ENCODE results near the gene CD2AP.
"Not testable (repeated sequence)": the region's sequence is repeated elsewhere in the genome, so short reads cannot be mapped to it uniquely, and the experiment has no call there.

CD2AP gene

DNA sequence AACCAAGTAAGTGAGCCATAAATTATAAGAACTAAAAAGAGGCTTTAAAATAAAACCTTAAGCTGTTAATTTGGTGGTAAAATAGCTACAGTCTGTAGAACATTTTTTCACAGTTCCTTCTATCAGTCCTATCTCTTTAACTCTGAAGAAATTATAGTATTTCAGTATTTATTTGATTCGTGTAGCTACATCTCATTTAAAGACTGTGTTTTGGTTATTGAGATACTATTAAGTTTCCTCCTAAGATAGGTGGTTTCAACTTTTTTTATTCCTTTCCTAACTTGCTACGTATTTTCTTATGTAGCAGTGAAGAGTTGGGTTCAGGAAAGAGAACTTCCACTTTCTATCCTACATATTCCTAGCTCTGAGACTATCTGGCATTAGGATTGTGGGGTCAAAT, 97.2 kb downstream of the CD2AP start:
- no peak for DNase-seq

DNA sequence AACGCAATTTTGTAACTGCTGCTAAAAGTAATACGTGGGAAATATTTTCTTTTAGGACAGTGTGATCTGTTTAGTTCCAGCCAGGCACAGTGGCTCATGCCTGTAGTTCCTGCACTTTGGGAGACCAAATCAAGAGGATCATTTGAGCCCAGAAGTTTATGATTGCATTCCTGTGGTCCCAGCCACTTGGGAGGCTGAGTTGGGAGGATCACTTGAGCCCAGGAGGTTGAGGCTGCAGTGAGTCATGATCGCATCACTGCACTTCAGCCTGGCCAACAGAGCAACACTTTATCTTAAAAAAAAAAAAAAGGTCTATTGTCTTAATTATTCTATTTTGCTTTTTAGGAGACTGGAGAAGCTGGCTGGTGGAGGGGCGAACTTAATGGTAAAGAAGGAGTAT, 101.5 kb downstream of the CD2AP start:
- no peak for DNase-seq

DNA sequence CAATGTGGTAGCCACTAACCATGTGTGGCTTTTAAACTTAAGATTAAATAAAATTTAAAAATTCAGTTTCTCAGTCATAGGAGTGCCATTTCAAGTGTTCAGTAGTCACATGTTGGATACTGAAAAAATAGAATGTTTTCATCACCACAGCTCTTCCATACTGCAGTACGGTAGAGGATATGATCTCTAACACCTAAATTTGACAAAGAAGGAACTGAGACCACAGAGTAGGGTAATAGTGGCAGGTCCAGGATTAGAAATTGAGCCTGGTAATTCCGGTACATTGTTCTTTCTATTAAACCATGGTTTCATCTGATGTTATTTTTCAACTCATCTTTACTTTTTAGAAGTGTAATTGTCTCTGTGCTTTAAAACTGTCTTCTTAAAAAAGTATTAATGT, 104.0 kb downstream of the CD2AP start:
- no peak for DNase-seq

- no peak for DNase-seq
These were observed 109.9 kb downstream of the CD2AP start for GRCh38 chr6:47587493-47587892.

DNA sequence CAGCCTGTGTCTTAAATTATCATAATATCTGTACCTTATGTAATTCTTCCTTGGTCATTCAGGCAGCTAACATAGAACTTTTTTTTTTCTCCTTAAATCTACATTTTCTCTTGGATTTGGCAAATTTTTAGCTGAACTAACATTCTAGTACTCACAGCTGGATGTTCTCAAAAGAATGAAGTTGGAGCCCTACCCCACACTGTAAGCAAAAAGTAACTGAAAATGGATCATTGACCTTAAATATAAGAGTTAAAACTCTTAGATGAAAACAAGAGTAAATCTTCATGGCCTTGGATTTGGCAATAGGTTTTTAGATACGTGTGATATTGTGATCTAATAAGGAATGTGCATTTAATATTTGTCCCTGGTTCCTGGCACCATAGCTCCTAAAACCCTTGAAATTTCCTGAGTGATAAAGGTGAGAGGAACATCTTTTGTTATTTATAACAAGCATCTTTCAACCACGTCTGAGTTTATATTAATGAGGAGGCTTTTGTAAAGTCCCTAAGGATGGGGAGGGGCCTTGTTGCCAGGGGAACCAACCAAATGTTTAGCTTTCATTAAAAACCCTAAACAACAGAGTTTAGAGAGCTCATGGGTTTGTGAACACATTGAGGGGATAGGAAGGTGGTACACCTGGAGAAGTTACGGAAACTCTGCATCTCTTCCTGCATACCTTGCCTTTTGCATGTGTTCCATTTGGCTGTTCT, 114.7 kb downstream of the CD2AP start:
- no peak for DNase-seq

DNA sequence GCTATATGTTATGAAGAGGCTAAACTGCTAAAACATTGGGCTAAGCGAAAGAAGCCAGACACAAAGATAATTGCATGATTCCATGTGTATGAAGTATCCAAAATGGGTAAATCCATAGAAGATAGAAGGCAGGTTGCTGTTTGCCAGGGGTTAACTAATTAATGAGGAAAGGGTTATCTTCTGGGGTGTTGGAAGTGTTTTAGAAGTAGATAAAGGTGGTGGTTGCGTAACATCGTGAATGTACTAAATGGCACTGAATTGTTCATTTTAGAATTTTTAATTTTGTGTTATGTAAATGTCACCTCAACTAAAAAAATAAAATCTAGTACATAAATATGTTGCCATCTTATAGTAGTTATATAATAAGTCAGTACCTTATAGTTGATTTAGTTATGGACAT, 116.4 kb downstream of the CD2AP start:
- no peak for DNase-seq

GRCh38 chr6:47595785-47596184, 118.2 kb downstream of the CD2AP start:
- DNase-seq = no peak

DNA sequence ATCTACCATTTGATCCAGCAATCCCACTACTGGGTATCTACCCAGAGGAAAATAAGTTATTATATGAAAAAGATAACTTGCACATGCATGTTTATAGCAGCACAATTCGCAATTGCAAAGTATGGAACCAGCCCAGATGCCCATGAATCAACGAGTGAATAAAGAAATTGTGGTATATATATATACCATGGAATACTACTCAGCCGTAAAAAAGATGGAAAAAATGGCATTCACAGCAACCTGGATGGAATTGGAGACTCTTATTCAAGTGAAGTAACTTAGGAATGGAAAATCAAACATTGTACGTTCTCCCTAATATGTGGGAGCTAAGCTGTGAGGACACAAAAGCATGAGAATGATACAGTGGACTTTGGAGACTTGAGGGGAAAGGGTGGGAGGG, 120.8 kb downstream of the CD2AP start:
- no peak for DNase-seq

DNA sequence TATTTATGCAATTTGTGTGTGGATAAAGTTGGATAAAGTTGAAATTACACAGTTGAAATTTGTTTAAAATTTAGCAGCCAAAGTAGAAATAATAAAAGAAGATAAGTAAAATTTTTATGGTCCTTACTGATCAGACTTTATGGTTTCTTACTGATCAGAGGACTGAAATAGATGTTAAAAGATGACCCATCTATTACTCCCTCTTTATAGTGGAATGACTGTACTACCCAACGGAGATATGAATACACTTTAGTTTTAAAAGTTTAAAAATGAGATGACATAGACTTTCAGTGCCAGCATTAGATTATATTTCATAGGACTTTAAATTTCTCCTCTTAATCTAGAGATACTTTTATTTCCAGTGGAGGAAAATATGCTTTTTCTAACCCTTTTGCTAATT, 121.9 kb downstream of the CD2AP start:
- no peak for DNase-seq

DNA sequence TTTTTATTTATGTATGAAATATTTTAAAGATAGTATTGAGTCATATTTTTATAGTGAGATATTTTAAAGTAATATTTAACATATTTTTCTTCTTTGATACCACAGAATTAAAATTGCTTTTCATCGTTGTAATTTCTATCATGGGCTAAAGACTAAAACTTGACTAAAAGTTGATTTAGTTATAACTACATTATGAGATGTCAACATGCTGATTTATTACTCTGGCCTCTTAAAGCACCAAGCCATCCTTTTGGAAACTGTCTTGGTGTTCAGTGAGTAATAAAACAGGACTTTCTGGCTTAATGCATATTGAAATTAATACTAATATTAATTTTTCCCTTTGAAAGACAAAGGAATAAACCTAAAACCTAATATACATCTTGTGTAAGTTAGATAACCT, 125.6 kb downstream of the CD2AP start:
- DNase-seq = no peak

- no peak for DNase-seq
These were observed 126.4 kb downstream of the CD2AP start for GRCh38 chr6:47603995-47604394.

DNA sequence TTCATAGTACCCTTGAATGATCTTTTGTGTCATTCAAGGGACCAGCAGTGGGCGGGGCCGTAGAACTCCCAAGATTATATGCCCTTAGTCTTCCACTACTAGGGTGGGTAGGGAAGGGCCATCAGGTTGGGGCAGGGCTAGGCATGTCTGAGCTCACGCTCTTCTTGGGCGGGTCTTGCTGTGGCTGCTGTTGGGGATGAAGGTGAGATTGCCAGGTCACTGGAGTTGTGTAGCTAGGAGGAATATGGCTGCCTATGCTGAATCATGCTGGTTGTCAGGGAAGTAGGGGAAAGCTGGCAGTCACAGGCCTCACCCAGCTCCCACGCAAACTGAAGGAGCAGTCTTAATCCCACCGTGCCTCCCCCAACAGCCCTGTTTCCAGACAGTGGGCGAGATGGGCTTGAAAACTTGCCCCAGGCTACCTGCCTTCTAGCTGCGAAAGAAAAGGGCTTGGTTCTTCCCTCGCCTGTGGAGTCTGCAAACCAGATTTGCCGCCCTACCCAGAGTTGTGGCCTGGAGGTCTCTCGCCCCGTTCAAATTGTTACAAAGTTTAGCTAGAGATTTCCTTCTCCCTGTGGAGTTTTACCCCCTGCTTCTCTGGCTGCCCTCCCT, 144.4 kb downstream of the CD2AP start:
- no peak for DNase-seq

- no peak for DNase-seq
These were observed 149.2 kb downstream of the CD2AP start for GRCh38 chr6:47626782-47627181.

GRCh38 chr6:47628448-47629272, 151.1 kb downstream of the CD2AP start:
- no peak for DNase-seq

GRCh38 chr6:47629954-47630353, 152.4 kb downstream of the CD2AP start:
- no peak for DNase-seq

DNA sequence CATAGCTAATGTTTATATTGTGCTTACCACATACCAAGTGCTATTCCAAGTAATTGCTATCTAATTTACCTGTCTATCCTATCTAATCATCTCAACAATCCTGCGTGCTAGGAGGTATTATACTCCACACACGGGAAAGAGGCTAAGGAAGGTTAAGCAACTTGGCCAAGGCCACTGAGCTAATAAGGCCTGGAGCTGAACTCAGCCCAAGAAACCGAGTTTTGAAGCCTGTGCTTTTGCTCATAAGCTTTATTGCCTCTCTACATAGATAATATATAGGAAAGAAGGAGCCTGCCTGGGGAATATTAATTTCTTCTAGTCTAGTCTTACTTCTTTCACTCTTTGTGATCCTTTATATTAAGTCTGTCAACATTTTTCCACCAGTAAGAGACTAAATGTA, 153.0 kb downstream of the CD2AP start:
- no peak for DNase-seq

DNA sequence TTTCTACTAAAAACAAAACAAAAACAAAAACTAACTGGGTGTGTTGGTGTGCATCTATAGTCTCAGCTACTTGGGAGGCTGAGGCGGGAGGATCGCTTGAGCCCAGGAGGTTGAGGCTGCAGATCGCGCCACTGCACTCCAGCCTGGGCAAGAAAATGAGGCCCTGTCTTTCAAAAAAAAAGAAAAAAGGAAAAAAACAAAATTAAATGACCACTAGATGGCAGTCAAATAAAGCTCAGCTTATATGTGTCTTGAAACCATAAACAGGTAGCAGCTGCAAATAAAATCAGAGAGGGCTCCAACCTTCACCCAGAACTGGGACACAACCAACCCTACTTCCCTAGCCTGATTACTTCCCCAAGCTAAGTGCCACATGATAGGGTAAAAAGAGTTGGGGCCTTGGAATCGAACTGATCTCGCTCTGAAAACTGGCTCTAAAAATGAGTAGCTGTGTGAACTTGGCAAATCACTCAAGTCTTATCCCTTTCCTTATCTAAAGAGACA, 153.7 kb downstream of the CD2AP start:
- DNase-seq = no peak

- no peak for DNase-seq
These were observed 154.2 kb downstream of the CD2AP start for GRCh38 chr6:47631797-47632196.

GRCh38 chr6:47633141-47633540, 155.6 kb downstream of the CD2AP start:
- DNase-seq = no peak

DNA sequence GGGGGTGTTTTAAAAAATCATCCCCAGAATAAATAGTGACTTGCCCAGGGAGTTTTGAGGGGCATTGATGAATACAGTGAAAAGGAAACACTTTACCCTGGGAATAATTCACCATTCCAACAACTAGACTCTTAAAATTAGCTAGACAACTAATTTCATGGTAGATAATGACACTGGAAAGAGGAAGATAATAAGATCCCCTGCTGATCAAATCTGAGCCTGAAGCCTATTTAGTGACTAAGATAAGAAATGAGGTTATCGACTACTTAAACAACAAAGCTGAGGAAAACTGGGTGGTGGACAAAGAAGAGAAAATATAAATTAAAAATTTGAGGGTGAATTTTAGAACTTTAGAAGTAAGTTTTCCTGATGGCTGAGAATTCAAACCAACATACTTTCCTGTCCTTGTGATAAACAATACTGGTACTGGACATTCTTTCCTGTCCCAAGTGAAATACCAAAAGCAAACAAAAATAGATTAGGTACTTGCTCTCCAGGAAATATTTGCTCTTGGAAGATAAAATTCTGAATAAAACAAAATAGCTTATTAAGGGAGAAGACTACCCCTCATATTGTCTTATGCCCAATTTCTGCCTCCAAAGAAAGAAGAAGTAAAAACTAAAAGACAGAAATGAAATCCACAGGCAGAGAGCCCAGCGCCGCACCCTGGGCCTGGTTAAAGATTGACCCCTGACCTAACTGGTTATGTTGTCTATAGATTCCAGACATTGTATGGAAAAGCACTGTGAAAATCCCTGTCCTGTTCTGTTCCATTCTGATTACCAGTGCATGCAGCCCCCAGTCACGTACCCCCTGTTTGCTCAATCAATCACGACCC, 156.8 kb downstream of the CD2AP start:
- DNase-seq = no peak

DNA sequence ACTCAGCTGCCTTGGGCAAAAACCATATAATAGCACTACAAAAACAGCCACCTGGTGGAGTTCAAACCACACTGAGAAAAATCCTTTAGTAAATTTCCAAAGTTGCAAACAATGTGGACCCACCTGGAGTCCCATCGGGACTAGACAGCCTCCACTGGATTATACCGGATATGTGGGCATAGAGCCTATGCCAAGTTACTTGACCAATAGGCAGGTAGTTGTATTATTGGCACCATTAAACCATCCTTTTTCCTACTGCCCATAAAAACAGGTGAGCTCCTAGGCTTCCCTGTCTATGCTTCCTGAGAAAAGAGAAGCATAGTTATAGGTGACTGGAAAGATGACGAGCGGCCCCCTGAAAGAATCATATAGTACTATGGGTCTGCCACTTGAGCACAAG, 169.1 kb downstream of the CD2AP start:
- no peak for DNase-seq

DNA sequence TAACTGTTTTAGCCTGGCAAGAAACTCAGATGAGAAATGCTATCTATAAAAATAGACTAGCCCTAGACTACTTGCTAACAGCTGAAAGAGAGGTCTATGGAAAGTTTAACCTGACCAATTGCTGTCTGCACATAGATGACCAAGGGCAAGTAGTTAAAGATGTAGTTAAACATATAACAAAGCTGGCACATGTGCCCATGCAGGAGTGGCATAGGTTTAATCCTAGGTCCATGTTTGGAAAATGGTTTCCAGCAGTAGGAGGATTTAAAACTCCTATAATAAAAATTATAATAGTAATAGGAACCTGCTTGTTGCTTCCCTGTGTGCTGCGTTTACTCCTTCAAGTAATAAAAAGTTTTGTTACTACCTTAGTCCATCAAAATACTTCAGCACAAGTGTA, 169.6 kb downstream of the CD2AP start:
- no peak for DNase-seq

GRCh38 chr6:47647626-47648025, 170.0 kb downstream of the CD2AP start:
- DNase-seq = not testable (repeated sequence)

Measured in cortex of kidney (tissue), 1 donor.